HG03108 (cell line): ENCODE measurements around the gene ARX.

Source experiments
- ATAC-seq: cut with Tn5 transposase; IDR thresholded peaks from one replicate; pipeline ENCODE4 v1.9.1; 2021; ENCODE audit warnings: moderate library complexity; ENCODE audit not compliant: unreplicated experiment

The ARX gene

GRCh38 chrX:25016938-25017598 lies 1.3 kb upstream of the ARX start:
- no peak for ATAC-seq

GRCh38 chrX:25016361-25016671 lies 551 bp upstream of the ARX start:
- ATAC-seq = no peak

DNA sequence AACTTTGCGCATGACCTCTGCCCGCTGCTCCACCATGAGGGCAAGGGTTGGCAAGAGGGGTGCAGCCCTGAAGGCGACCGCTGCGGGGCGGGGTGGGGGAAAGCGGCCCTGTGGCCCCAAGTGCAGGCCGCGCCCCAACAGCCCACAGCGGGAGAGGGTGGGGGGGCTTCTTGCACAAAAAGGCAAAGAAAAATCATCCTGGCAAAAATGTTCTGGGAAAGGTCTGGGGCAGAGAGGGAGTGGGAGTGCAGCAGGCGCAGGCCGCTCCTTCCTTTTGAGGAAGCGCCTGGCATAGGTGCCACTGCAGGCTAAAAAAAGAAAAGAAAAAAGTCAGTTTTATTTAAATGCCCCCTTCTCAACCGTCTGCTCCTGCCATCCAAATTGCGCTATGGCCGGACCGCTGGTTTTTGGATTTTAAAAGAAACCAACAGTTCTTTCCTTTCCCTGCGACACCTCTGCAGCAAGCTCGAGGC lies 1.4 kb downstream of the ARX start:
- no peak for ATAC-seq

- no peak for ATAC-seq
Observed at GRCh38 chrX:25013632-25014365, 2.0 kb downstream of the ARX start.

GRCh38 chrX:25012793-25013631 lies 2.8 kb downstream of the ARX start:
- no peak for ATAC-seq

- ATAC-seq = no peak
Observed at GRCh38 chrX:25012433-25012735, 3.4 kb downstream of the ARX start.

GRCh38 chrX:25011589-25012432 lies 4.0 kb downstream of the ARX start:
- ATAC-seq = no peak

DNA sequence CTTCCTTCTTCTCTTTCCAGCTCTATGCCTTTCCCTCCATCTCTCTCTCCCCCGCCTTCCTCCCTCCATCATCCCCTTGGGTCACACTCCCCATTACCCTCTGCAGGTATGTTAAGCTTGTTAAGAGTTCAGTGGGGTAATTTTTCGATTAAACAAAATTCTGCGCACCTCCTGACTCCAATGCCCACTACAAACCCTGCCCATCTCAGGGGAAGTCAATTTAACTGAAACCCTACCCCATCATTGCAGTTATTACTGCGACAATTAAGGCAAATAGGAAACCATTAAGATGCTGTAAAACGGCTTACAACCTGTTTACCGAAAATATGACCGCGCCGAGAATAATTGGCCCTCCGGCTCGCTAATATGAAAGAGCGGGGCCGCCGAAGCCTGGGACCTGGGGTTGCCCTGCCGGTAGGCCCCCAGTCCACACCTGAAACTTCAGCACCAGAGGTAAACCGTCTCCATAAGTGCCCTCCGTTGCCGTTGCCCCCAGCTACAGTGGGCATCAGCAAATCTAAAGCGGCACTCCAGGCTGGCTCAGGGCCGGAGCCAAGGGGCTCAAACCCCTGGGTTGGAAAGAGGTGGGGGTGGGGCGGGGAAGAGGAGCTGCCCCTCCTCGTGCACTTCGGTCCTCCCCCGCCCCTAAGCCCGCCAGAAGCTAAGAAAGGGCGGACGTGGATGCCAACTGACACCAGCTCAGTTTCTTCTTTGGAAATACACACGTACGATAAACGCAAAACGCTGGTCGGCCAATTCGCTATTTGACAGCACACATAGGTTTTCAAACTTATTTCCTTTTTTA lies 4.8 kb downstream of the ARX start:
- ATAC-seq = no peak

DNA sequence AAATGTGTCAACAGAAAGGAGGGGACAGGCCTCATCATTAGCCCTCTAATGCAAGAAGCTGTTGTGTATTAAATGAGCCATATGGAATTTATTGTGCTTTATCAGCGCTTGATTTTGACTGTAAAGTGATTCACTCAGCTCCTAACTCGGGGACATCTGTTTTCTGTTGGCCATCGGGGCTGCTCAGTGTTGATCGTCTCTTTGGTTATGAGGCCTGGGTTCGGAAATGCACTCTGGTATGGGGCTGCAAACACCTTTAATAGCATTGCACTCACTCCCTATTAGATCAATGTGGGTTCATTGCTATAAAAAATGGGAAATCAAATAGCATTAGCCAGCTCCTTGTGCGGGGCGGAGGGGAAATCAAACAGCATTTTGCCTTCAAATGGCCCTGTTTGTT lies 6.4 kb downstream of the ARX start:
- ATAC-seq = no peak

- ATAC-seq = no peak
Observed at GRCh38 chrX:25007059-25008053, 8.4 kb downstream of the ARX start.

DNA sequence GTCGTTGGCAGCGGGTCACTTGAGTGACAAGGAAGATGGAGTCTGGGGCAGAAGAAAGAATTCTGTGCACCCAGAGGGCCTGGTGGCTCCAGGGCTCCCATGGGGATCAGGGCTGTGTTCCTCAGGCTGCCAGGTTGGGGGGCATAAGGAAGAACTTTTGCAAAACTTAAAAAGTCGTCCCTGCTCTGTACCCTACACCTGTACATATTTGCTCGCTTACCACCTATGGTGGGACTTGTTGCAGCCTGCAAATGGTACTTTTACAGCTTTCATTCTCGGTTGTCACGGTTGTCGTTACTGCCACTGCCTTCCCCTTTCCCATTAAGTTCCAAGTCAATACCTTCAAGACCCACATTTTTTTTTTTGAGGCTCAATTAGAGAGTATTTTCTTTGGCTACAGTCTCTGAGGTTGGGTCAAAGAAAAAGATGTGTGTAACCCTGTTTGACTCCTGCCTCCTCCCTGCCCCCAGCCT lies 9.1 kb downstream of the ARX start:
- ATAC-seq = no peak

- ATAC-seq = no peak
Observed at GRCh38 chrX:25005382-25006185, 10.2 kb downstream of the ARX start.

- ATAC-seq = no peak
Observed at GRCh38 chrX:25005034-25005381, 10.8 kb downstream of the ARX start.

GRCh38 chrX:25004485-25005032 lies 11.2 kb downstream of the ARX start:
- ATAC-seq = no peak

DNA sequence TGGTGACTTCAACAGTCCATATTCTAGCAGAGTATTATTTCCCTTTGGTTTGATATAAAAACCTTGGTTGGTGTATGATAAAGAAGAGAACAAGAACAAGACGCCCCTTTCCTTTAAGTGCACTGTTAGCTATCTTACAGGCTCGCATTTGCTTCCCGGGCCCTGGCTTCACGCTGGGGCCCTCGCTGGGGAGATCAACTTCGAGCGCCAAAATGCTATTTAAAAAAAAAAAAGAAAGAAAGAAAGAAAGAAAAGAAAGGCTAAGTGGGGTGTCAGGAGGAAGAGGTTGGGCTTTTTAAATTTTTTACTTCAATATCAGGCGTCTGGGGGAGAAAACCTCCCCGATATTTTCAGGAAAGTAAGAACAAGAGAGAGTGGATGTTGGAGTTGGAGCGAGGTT lies 11.7 kb downstream of the ARX start:
- no peak for ATAC-seq

GRCh38 chrX:25003066-25003849 lies 12.5 kb downstream of the ARX start:
- ATAC-seq = no peak

GRCh38 chrX:25002661-25003020 lies 13.1 kb downstream of the ARX start:
- no peak for ATAC-seq
